Lower leg skin (tissue), 4 donors: ENCODE data around the gene ARHGDIG. TPM values are rescaled to one million over a fixed set of nuclear protein-coding genes. Genes with fewer than 3 reads are reported as not detected.

ENCODE experiments used
- DNase-seq, 2 donors: peaks; one replicate each; pipeline ENCODE4 v3.0.0-alpha.2; 2019; ENCODE audit warnings: low spot score in 2 of 2
- H3K4me3 ChIP-seq: fragments of 200-600 bp; sonication (generic); 2 replicates; pipeline ENCODE4 v1.5.1; 2017; ENCODE audit warnings: mild to moderate bottlenecking, low read depth; ENCODE audit not compliant: poor library complexity, severe bottlenecking
- CTCF ChIP-seq, 3 donors: fragments of 450-650 bp; IDR thresholded peaks; one replicate each; pipeline ENCODE4 v1.5.1; 2016; ENCODE audit warnings: antibody characterized with exemption in 3 of 3, mild to moderate bottlenecking in 3 of 3, moderate library complexity in 2 of 3
- POLR2A ChIP-seq, 2 donors: fragments of 450-650 bp; IDR thresholded peaks; one replicate each; pipeline ENCODE4 v1.6.1; 2016 to 2017; ENCODE audit warnings: antibody characterized with exemption in 2 of 2, mild to moderate bottlenecking in 1 of 2, moderate library complexity in 1 of 2
- WGBS, 2 donors: methylation state at CpG; one replicate each; pipeline ENCODE4 v1.1.5; 2018; 5-methylcytosine and 5-hydroxymethylcytosine counted together
- intact Hi-C: fragments of 100-400 bp; cut with DNase I; formaldehyde crosslinking; loops from one replicate; pipeline ENCODE4 v1.15.0; 2023; ENCODE audit warnings: low total_unique reads
- total RNA-seq, 4 donors: library from RNA; depleted of rRNA; stranded (reverse); fragments of >200 nt; gene quantifications; one replicate each; pipeline ENCODE4 v1.1.0, GENCODE V29; 2016

ARHGDIG gene
- total RNA-seq, 4 donors from 2014 or later: not detected

- intact Hi-C loops: no loop called here
- DNase-seq: no peak
- 42 to 47% methylated on average over 35 to 40 of the region's 40 CpGs for WGBS, 2 donors
- no peak overlapping the region for H3K4me3 ChIP-seq
- TF ChIP-seq POLR2A (IDR thresholded peaks at IDR 0.05) (no peak), CTCF (IDR thresholded peaks at IDR 0.05) (no peak)
Observed at GRCh38 chr16:268141-269053, 12.0 kb upstream of the ARHGDIG start.

- intact Hi-C loops: no loop called here
- DNase-seq: no peak
- H3K4me3 ChIP-seq: no peak overlapping the region
- TF ChIP-seq POLR2A (IDR thresholded peaks at IDR 0.05): no peak
- no peak for TF ChIP-seq CTCF (IDR thresholded peaks at IDR 0.05)
- 84 to 85% methylated on average over 24 of the region's 24 CpGs for WGBS, 2 donors
Observed at GRCh38 chr16:269061-269796, 11.2 kb upstream of the ARHGDIG start.

- H3K4me3 ChIP-seq: no peak overlapping the region
- WGBS, 2 donors: 87 to 92% methylated on average over 19 to 26 of the region's 34 CpGs
- no peak for DNase-seq
- intact Hi-C loops: no loop called here
- TF ChIP-seq POLR2A (IDR thresholded peaks at IDR 0.05) (no peak), CTCF (IDR thresholded peaks at IDR 0.05) (no peak)
Observed at GRCh38 chr16:270381-271255, 9.8 kb upstream of the ARHGDIG start.

DNA sequence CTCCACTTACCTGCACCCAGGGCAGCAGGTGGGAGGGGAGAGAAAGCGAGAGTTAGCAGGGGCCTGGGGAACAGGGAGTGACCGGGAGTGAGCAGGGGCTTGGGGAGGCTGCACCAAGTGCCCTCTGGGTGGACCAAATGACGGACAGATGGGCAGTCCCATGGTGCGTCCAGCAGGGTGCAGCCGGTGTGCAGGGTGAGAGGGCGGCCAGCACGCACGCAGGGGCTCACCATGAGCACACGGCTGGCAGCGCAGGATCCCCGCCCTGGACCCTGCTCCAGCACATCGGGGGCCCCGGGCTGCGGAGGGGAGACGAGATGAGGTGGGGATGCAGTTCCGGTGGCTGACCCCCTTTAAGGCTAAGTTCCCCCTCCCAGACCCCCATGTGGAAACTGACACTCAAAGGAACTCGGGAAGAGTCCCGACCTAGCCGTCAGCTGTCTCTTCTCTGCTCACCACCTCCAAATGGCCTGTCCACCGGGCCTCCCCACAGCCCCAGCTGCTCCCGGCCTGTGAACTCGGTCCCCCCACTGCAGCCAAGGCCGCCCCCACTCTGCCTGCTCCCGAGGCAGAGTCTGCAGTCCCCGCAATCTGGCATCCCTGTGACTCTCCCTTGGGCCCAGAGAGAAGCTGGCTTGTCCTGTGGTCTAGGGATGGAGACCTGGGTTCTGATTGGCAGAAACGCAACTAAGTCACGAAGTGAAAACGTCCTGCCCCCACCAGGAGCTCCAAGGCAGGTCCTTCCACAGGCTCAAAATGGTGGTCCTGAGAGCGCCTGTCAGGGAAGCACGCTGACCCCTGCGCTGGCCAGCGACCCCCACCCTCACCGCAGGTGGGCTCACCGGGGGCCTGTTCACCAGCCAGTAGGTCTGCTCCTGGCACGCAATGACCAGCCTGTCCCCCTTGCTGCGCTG, 7.5 kb upstream of the ARHGDIG start:
- no peak for TF ChIP-seq CTCF (IDR thresholded peaks at IDR 0.05)
- no peak for TF ChIP-seq POLR2A (IDR thresholded peaks at IDR 0.05)
- no peak overlapping the region for H3K4me3 ChIP-seq
- 84 to 86% methylated on average over 32 to 36 of the region's 36 CpGs for WGBS, 2 donors
- no peak for DNase-seq
- intact Hi-C loops: no loop called here
